BLaER1 treated with 17β-estradiol and CSF1 and Interleukin-3, amounts not matched to agents 10 nM and 100 nM (cell line): Measurements from ENCODE around the gene KIRREL3.

Experiments
- H3K27ac ChIP-seq, 11 experiments: shearing (Covaris generic); formaldehyde crosslinking; 2 replicates each; pipeline ENCODE4 v1.8.1; 2022
- H3K27me3 ChIP-seq, 11 experiments: shearing (Covaris generic); formaldehyde crosslinking; 2 replicates each; pipeline ENCODE4 v1.8.1; 2022
- H3K36me3 ChIP-seq, 11 experiments: shearing (Covaris generic); formaldehyde crosslinking; 2 replicates each; pipeline ENCODE4 v1.8.1; 2022
- H3K4me1 ChIP-seq, 10 experiments: shearing (Covaris generic); formaldehyde crosslinking; 2 replicates each; pipeline ENCODE4 v1.8.1; 2022
- H3K4me2 ChIP-seq, 11 experiments: shearing (Covaris generic); formaldehyde crosslinking; 2 replicates each; pipeline ENCODE4 v1.8.1; 2022
- H3K4me3 ChIP-seq, 10 experiments: shearing (Covaris generic); formaldehyde crosslinking; 2 replicates each; pipeline ENCODE4 v1.8.1; 2022
- H3K9ac ChIP-seq, 11 experiments: shearing (Covaris generic); formaldehyde crosslinking; 2 replicates each; pipeline ENCODE4 v1.8.1; 2022
- H3K9me3 ChIP-seq, 11 experiments: shearing (Covaris generic); formaldehyde crosslinking; replicated peaks in 1 of 11; 2 replicates each; pipeline ENCODE4 v1.8.1; 2022
- H4K20me1 ChIP-seq, 11 experiments: shearing (Covaris generic); formaldehyde crosslinking; 2 replicates each; pipeline ENCODE4 v1.8.1; 2022
- Cebpa-rat ChIP-seq, 11 experiments: shearing (Covaris generic); IDR thresholded peaks; 2 replicates each; pipeline ENCODE4 v1.8.1; 2022

Gene KIRREL3

DNA sequence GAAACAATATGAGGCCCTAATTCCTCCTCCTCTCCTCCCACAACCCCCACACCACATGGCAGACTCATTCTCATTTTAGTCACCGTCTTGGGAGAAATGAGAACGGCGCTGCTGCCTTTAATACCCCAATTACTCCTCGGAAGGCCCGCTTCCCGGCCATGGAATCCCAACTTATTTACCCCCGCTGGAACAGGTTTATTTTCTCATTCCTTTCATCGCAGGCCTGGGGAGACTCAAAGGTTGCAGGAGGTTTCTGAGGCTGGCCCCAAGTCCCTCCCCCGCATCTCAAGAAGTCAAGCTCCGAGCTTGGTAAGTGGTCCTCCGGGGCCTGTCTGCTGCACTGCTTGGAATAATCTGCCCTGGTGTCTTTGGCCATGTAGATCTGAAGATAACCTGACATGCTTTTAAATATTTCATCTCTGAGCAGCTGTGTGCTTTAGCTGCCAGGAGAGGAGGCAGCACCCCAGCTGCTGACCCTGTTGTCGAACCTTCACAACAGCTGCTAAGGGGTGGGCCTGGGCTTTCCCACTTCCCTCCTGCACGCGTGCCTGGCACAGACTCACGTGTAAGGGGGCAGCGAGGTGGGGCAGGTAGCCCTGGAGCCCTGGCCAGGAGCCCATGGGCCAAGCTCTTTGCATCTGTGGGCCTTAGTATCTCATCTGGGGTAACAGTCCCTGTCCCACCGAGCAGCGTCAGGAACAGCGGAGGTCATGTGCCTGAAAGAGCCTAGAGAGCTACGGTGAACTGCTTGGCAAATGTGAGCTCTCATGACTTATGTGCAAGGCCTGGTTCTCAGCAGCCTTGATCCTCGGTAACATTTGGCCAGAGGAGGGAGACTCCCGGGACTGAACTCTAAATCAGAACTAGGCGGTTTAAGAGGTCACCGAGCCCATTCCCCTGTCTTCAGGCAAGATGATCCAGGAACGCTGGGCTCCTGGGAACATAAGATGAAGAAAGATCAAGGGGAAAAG lies 480.5 kb downstream of the KIRREL3 start:
- Histone ChIP-seq H3K36me3 (no peaks in the 10 kb centered on the region), H3K4me1 (peaks cover 0 to 18% (median 12%) of the 10 kb centered on the region in 10 experiments; a peak in 14 of 20 replicates), H4K20me1 (no peaks in the 10 kb centered on the region; a peak in 2 of 22 replicates), H3K9ac (no peak overlapping the region), H3K27me3 (no peaks in the 10 kb centered on the region), H3K9me3 (no peaks in the 10 kb centered on the region), H3K27ac (no peak overlapping the region), H3K4me3 (no peak overlapping the region), H3K4me2 (no peak overlapping the region)
- no peak for TF ChIP-seq Cebpa-rat (IDR thresholded peaks at IDR 0.05)

DNA sequence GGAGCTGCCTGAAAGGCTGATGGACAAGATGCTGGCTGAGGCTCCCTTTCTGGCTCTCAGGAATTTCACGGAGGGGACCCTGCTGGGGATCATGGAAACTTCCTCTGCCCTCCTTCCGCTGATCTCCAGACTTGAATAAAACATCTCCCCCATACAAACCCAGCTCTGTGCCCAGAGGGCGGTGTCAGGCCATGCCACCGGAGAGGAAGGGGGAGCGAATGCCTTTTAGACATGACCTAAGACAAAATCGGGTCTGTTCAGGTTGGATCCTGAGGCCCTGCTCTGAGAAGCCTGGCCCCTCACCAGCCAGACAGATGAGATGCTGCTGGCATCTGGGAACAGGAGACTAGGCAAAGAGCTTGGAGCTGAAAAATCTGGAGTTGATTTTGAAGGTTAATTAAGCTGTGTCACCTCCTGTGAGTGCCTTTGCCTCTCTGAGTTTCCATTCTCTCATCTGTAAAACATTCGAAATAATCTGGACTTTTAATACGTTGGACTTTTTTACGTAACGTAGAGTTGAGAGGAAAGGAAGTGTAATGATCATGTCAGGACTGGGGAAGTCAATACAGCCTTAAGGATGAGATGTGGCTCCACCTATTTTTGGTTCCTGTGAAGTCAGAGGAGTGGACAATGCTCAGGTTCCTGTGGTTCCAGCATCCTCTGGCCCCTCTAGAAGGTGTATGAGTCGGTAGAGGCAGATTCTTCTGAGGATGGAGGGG lies 481.4 kb downstream of the KIRREL3 start:
- Histone ChIP-seq H3K9me3 (no peaks in the 10 kb centered on the region), H3K9ac (no peak overlapping the region), H3K27ac (no peak overlapping the region), H4K20me1 (no peaks in the 10 kb centered on the region; a peak in 2 of 22 replicates), H3K4me3 (no peak overlapping the region), H3K4me1 (peaks cover 0 to 27% (median 21%) of the 10 kb centered on the region in 10 experiments; a peak in 14 of 20 replicates), H3K4me2 (no peak overlapping the region), H3K36me3 (no peaks in the 10 kb centered on the region), H3K27me3 (no peaks in the 10 kb centered on the region)
- TF ChIP-seq Cebpa-rat (IDR thresholded peaks at IDR 0.05), result no peak

DNA sequence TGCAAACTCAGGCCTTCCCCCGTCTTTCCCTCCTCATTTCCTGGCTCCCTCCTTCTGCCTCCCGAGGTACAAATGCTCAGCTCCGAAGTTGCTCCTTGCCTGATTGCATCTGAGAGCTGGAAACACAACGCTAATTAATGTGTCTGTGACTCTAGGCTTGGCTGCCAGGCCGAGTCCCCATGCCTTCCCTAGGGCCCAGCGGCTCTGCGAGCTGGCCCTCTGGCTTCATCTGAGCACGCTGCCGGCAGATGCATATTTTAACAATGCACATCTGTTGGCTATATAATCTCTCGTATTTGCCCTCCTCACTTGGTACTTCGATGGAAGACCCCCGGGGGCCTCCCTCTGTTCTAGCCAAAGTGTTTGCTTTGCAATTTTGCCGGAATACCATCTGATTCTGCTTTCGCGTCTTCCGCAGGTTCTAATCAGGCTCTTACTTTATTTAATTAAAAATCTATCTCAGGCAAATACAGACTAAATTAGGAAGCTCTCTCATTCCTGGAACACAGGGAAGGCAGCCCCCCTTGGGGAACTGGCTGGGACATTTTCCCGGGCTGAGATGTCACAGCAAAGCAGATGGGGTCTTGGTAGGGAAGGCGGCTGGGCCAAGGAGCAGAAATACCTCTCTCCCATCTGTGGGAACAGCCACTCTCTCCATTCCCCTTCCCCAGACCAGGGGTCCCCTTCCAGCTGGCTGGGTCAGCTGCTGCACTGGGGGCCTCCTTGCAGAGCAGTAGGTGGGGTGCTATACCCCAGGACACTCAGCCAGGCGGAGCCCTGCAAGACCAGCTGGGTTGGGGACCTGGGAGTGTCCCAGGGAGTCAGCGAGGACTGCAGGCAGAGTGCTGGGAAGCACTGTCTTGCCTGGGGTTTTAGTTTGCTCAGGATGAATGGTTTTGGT lies 482.2 kb downstream of the KIRREL3 start:
- H3K27ac ChIP-seq, result no peak overlapping the region
- H4K20me1 ChIP-seq, result no peaks in the 10 kb centered on the region; a peak in 2 of 22 replicates
- no peaks in the 10 kb centered on the region for H3K36me3 ChIP-seq
- no peaks in the 10 kb centered on the region for H3K27me3 ChIP-seq
- no peaks in the 10 kb centered on the region for H3K9me3 ChIP-seq
- H3K4me2 ChIP-seq, result no peak overlapping the region
- no peak for TF ChIP-seq Cebpa-rat (IDR thresholded peaks at IDR 0.05)
- no peak overlapping the region for H3K4me3 ChIP-seq
- H3K9ac ChIP-seq, result no peak overlapping the region
- peaks cover 0 to 33% (median 24%) of the 10 kb centered on the region in 10 experiments; a peak in 14 of 20 replicates for H3K4me1 ChIP-seq

DNA sequence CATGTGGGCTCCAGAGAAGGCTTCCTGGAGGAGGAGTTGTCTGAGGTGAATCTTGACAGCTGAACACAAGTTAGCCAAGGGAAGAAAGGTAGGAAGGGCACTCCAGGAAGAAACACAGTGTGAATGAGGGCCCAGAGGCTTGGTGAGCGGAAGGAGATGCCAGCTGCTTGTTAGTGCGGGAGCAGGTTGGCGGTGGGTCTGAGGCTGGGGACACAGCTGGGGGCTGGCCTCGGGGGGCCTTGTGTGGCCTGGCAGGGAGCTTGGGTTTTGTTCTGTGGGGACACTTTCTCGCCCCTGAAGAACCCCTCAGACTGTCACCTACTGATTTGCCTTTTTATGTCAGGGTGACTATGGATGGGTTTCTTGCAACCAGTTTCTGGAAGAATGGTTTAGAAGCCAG lies 485.1 kb downstream of the KIRREL3 start:
- H3K27ac ChIP-seq, result no peak overlapping the region
- H3K36me3 ChIP-seq, result no peaks in the 10 kb centered on the region
- no peaks in the 10 kb centered on the region for H3K27me3 ChIP-seq
- H3K4me1 ChIP-seq, result peaks cover 5 to 55% (median 46%) of the 10 kb centered on the region in 10 experiments; a peak in 18 of 20 replicates
- H4K20me1 ChIP-seq, result no peaks in the 10 kb centered on the region; a peak in 2 of 22 replicates
- TF ChIP-seq Cebpa-rat (IDR thresholded peaks at IDR 0.05), result no peak
- H3K4me3 ChIP-seq, result no peak overlapping the region
- H3K4me2 ChIP-seq, result peak overlapping the region in 8 of 11 experiments; percentile 2 to 68 (median 60); a peak in 15 of 22 replicates
- H3K9ac ChIP-seq, result no peak overlapping the region
- no peaks in the 10 kb centered on the region for H3K9me3 ChIP-seq

DNA sequence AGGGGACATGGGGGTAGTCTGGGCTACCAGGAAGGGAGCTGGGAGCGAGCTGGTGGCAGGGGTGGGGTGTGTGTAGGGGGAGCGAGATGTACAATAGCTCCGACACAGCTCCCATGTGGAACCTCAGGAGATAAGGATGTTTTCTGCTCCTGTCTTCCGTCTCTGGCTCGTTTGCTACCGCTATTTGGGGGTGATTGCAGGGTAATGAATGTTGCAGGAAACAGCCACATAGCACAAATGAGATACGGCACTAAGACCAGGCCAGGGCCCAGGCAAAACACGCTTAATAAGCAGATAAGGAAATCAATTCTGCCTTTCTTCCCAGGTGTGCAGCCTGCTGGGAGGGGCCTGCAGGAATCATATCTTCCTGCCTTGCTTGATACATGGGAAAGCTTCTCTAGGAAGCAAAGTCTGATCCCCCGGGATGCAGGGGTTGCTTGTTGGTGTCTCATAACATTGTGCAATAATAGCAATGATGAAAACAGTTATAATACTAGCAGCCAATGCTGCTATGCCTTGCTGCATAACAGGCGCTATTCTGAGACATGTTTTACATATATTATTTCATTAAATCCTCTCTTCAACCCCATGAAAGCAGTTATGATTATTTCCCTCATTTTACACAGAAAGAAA lies 486.4 kb downstream of the KIRREL3 start:
- Histone ChIP-seq H3K9ac (no peak overlapping the region), H3K4me2 (peak overlapping the region in 8 of 11 experiments; percentile 2 to 68 (median 60); a peak in 16 of 22 replicates), H3K4me1 (peaks cover 5 to 60% (median 55%) of the 10 kb centered on the region in 10 experiments; a peak in 18 of 20 replicates), H3K27ac (no peak overlapping the region), H3K9me3 (no peaks in the 10 kb centered on the region), H3K36me3 (no peaks in the 10 kb centered on the region), H3K4me3 (no peak overlapping the region), H4K20me1 (no peaks in the 10 kb centered on the region; a peak in 1 of 22 replicates), H3K27me3 (no peaks in the 10 kb centered on the region)
- peak in 6 of 11 experiments; percentile 18 to 86 (median 44); a peak in 6 of 22 replicates for TF ChIP-seq Cebpa-rat (IDR thresholded peaks at IDR 0.05)

DNA sequence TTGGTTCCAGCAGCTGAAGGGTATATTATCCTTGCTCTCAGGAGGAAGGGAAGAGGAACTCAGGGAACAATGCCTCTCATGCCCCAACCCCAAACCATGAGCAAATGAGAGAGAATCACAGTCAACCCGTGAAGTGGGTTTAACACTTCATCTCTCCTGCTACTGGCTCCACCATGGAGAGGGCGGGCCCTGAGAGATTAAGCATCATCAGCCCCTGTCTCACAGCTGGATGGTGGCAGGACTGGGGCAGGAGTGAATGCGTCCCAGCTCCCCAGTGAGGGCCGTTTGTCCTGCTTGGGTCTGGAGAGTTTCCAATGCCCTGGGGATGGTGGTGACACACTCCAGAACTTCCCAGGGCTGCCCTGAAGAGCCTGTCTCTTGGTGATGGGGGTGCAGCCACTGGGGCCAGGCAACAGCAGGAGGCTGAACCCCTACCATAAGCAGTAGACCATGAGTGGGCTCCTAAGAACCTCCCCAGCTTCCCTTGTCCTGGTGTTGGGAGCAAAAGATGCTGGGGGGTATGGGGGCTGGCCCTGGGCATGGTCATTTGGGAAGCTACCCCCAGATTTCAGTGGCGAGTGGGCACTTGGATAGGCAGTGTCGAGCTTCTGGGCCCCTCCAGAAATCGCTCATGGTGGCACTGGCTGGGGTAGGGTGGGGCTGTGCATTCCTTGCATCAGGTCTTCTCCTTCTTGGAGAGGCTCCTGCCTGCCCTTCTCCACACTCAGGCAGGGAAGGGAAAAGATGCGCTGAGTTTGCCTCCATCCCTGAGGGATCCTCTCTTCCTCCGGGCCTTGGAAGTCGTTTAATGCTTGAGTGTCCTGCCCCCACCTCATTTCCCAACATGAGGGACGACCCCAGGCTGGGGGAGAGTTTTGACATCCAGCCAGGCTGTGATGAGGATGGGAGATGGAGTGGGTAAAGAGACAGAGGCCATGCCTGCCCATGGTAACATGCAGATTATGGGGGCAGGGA lies 487.5 kb downstream of the KIRREL3 start:
- no peak overlapping the region for H3K9ac ChIP-seq
- H3K9me3 ChIP-seq, result no peaks in the 10 kb centered on the region
- H3K27ac ChIP-seq, result no peak overlapping the region
- H3K4me1 ChIP-seq, result peaks cover 5 to 60% (median 55%) of the 10 kb centered on the region in 10 experiments; a peak in 18 of 20 replicates
- H3K36me3 ChIP-seq, result no peaks in the 10 kb centered on the region
- H3K4me3 ChIP-seq, result no peak overlapping the region
- TF ChIP-seq Cebpa-rat (IDR thresholded peaks at IDR 0.05), result no peak
- no peaks in the 10 kb centered on the region for H3K27me3 ChIP-seq
- H3K4me2 ChIP-seq, result peak overlapping the region in 6 of 11 experiments; percentile 68 to 83 (median 73); a peak in 6 of 22 replicates
- H4K20me1 ChIP-seq, result no peaks in the 10 kb centered on the region

DNA sequence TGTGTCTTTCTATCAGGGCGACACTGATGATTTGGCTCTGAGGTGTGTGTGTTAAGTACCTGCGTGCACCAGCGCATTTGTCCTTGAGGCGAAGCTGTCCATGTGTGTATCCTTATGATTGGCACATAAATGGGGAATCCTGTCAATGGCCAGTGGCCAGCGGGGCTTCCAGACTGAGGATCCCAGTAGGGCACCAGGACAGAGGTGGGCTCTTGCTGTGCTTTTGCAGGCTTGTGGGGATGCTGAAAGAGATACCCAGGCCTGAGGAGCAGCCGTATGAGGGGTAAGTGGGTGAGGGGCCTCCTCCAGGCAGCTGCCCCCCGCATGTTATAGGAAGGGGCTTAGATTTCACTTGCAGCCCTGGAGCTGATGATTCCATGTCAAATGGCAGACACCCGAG lies 488.3 kb downstream of the KIRREL3 start:
- H3K4me2 ChIP-seq, result peak overlapping the region in 10 of 11 experiments; percentile 6 to 84 (median 70); a peak in 17 of 22 replicates
- no peak overlapping the region for H3K27ac ChIP-seq
- peaks cover 0 to 6% (median 2%) of the 10 kb centered on the region in 11 experiments; a peak in 8 of 22 replicates for H3K9me3 ChIP-seq
- TF ChIP-seq Cebpa-rat (IDR thresholded peaks at IDR 0.05), result no peak
- H4K20me1 ChIP-seq, result no peaks in the 10 kb centered on the region
- H3K9ac ChIP-seq, result no peak overlapping the region
- H3K4me3 ChIP-seq, result no peak overlapping the region
- no peaks in the 10 kb centered on the region for H3K27me3 ChIP-seq
- H3K36me3 ChIP-seq, result no peaks in the 10 kb centered on the region
- H3K4me1 ChIP-seq, result peaks cover 5 to 60% (median 55%) of the 10 kb centered on the region in 10 experiments; a peak in 18 of 20 replicates
